Stimulated activated CD4-positive, alpha-beta T cell treated with anti-CD3 and anti-CD28 coated beads, TNF-alpha, amount 100 ng/mL, for 48 hours (primary cell): ENCODE measurements around the gene AKAP8L.

Experiments used
- DNase-seq, 3 donors: peaks; one replicate each; pipeline ENCODE4 v3.0.0-alpha.2; 2020; ENCODE audit warnings: low read depth in 3 of 3

The AKAP8L gene

DNA sequence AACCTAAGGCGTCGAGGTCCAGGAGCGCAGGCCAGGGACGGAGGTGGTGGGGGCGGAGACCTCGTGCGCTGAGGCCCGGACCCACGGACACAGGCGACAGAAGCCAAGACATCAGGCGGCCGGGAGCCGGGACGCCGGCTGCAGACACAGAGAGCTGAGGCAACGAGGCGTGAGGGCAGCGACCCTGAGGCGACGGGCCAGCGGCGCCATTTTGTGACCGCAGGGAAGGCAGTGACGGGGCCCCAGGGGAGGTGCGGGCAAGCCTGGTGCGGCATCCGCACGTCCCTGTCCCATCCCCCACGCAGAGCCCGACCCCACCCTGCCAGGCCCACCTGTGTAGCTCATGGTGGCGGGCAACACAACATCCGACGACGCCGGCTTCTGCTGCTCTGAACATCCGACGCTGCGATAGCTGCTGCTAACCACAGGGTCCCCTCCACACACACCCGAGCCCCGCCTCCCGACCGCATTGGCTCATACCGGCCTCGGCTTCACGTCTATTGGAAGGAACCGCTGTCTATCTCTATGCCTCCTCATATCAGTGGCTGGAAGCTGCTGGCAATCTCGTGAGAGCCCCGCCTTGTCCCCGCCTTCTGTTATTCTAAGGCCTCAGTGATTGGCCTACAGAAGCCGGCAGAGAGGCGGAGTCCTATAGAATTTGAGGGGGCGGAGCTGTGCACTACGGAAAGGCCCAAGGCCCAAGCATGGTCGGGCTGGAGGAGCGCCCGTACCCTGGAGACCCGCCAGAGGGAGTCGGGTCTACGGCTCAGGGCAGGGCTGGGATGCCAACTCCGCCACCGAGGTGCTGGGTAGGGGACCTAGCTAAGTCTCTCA is at the start of gene AKAP8L:
TSS of gene AKAP8L (minus strand) at position 410 of the 834 bp plus-strand sequence. CDS start at position 345, 65 bp downstream.
- peak; percentile 91 to 99 (median 99) for DNase-seq

DNA sequence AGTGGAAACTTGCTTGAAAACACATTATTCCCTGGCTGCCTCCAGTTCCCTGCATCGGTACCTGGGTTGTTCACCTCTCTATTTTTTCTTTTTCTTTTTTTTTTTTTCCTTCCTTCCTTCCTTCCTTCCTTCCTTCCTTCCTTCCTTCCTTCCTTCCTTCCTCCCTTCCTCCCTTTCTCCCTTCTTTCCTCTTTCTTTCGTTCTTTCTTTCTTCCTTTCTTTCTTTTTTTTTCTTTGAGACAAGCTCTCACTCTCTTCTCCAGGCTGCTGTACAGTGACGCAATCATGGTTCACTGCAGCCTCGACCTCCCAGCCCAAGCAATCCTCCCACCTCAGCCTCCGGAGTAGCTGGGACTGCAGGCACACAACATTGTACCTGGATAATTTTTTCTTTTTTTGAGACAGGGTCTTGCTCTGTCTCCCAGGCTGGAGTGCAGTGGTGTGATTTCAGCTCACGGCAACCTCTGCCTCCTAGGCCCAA is 49.0 kb upstream of the AKAP8L start:
- no peak for DNase-seq

DNA sequence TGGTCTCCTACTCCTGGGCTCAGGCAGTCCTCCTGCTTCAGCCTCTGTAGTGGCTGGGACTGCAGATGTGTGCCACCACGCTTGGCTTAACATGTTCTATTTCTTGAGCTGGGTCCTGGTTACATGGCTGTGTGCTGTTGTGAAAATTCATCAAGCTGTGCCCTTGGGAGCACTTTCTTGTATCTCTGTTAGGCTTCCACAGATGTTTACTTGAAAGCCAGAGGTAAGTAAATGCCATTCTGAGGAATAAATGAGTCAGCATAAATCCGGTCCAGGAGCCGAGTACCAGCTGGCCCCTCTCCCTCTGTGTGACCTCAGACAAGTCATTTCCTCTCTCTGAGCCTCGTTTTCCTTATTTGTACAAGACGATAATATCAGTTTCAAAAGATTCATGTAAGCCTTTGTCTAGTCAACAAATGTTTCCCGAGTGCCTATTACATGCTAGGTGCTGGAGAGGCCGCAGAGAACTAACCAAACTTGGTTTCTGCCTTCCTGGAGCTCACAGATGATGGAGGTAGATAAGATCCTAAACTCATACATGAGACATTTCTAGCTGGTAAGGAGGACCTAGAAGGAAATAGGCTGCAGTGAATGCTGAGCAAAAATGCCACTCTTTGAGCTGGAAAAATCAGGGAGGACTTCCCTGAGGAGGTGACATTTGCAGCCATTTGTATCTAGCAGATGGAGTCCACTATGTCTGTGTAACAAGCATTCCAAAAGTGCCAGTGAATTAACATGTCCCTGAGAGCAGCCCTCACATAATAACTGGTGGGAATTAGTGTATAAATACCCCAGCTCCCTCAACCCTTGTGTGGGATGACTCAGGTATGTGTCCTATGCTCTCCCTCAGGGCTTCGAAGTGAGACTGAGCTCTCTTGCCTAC is 48.3 kb upstream of the AKAP8L start:
- peak; percentile 29 to 70 (median 51) for DNase-seq

GRCh38 chr19:15464394-15465385 is 45.9 kb upstream of the AKAP8L start, which contains the start of gene RASAL3:
Gene RASAL3 (minus strand): TSS chr19:15464544. CDS start chr19:15464358, 186 bp downstream.
- peak; percentile 29 to 59 (median 33) for DNase-seq

DNA sequence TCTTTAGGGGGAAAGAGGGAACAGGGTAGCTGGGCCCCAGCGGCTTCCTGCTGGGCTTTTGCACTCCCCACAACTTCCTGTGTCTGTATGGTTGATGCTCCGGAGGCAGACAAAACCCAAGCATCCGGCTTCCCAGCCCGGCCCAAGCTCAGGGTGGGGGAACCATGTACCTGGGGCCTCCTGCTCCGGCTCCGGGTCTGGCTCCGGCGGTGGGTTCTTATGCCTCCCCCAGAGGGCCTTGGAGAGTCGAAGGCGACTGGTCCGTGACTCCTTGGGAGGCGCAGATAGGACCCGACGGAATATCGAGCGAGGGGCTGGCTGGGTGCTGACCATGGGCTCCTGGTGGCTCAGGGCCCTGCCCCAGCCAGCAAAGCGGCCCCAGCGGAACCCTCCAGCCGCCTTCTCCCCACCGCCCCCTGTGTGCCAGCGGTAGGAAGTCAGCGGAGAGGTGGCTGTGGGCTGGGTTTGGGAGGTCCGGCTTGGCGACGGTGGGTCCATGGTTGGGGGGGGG is 45.1 kb upstream of the AKAP8L start:
- DNase-seq = peak; percentile 55 to 61 (median 59)

GRCh38 chr19:15461694-15462093 is 42.9 kb upstream of the AKAP8L start:
- DNase-seq = no peak

DNA sequence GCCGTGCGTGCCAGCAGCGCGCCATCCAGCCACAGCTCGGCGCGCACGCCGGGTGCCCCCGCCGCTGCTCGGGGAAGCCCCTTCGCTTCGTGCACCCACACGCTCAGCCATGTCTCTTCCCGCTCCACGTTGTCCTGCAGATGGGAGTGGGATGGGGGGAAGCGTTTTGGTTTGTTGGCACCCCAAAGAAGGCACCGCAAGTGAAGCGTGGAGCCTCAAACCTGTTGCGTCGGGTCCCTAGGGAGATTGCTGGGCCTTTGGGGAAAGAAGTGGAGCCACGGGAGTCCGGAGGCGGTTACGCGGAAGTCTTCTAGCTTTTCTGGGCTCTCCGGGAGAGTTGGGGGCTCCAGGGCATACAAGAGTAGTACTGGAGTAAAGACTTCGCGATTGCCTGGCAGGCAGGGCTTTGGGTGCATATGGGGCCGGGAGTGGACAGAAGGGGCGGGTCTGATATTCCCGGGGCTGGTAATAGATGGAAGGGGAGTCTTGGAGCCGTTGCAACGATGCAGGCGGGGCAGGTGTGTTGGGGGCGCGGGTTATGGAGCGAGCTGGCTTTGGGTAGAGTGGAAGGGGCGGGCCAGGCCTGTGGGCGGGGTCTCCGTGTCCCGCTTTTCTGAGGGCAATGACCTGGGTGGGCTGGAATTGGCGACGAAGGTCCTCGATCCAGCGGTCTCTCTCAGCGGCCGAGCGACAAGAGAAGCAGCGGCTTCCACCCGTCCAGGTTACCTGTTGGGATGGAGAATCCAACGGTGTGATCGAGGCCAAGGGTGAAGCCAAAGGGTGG is 39.1 kb upstream of the AKAP8L start:
- DNase-seq = no peak

GRCh38 chr19:15456871-15457700 is 38.3 kb upstream of the AKAP8L start:
- DNase-seq = no peak

DNA sequence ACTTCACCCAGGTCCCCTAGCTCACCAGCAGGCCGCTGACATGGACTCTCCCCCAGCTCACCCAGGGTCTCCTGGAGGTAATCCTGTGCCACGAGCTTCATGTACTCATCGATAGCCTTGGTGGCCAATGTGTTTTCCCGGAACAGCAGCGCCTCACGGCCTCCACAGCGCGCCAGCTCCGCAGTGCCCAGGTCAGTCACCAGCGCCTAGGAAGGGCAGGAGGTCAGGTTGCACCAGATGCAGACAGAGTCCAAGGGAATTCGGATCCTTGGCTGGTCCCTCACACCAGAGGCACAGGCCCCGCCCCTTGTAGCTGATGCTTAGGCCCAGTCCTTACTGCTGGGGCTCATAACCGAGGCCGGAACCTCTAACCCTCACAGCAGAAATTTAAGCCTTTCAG is 37.7 kb upstream of the AKAP8L start:
- no peak for DNase-seq

DNA sequence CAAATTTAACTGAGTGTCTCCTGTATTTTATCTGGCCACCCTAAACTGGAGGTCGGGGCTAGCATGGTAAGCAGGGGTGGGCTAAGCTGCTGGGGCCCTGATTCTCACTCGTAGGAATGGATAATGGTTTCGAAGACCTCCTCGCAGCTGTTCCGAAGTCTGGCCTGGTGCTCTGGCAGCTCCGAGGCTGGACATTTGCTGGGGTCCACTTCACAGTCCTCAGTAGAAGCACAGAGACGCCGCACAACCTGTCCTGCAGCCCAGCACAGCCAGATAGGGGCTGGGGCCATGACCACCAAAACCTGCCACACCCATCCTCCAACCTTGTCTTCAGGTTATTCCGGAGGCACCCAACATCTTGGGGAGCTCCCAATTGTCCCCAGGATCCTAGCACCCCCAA is 37.2 kb upstream of the AKAP8L start:
- no peak for DNase-seq

GRCh38 chr19:15453906-15454860 is 35.4 kb upstream of the AKAP8L start:
- no peak for DNase-seq

GRCh38 chr19:15453091-15453578 is 34.3 kb upstream of the AKAP8L start:
- no peak for DNase-seq

DNA sequence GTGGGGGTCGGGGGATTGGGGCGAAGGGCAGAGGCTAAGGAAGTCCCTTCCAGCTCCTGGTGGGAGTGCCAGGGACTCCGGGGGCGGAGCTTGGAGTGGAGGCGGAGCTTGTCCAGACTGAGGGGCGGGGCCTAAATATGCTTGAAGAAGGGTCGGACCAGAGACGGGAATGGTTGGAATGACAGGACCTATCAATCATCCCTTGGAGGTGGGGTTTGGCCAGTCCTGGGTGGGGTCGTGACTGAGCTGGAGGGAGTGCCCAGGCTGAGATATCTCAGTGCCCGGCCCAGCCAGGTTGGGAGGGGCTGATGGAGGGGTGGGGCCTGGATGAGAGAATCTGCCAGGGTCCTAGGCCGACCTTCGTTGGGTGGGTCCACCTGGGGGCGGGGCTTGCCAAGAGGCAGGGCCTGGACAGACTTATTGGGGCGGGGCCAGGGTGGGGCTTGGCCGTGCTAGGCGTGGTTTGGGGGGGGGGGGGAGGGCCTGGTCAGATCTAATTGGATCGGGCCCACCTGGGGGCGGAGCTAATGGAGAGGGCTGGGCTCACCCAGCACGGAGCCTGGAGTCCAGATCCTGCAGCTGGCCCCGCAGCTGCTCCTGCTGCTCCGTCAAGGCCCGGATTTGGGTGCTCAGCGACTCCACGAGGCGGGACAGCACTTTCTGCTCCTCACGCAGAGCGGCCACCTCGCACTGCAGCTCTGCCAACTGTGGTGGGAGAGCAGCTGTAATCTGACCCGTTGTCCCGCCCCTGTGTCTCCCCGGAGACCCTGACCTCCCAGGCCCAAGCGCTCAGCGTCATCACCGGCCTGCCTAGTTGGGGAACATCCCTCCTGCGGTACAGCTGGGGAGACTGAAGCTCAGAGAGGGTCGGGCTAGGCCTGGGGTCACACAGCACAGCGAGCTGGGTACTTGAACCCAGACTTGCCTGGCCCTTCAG is 33.6 kb upstream of the AKAP8L start:
- no peak for DNase-seq

DNA sequence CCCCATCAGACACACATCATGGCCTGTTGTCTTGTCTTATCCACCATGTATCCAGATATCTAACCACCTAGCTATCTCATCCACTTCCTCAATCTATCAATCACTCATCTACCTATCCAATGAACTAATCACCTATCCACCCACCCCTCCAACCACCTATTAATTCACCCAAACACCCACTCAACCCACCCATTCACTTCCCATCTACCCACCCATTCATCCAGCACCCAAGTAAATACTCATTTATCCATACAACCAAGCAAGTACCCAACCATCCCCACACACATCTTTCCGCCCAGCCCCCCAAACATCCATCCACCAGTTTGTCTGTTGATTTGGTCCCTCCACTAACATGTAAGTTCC is 31.7 kb upstream of the AKAP8L start:
- DNase-seq = no peak

DNA sequence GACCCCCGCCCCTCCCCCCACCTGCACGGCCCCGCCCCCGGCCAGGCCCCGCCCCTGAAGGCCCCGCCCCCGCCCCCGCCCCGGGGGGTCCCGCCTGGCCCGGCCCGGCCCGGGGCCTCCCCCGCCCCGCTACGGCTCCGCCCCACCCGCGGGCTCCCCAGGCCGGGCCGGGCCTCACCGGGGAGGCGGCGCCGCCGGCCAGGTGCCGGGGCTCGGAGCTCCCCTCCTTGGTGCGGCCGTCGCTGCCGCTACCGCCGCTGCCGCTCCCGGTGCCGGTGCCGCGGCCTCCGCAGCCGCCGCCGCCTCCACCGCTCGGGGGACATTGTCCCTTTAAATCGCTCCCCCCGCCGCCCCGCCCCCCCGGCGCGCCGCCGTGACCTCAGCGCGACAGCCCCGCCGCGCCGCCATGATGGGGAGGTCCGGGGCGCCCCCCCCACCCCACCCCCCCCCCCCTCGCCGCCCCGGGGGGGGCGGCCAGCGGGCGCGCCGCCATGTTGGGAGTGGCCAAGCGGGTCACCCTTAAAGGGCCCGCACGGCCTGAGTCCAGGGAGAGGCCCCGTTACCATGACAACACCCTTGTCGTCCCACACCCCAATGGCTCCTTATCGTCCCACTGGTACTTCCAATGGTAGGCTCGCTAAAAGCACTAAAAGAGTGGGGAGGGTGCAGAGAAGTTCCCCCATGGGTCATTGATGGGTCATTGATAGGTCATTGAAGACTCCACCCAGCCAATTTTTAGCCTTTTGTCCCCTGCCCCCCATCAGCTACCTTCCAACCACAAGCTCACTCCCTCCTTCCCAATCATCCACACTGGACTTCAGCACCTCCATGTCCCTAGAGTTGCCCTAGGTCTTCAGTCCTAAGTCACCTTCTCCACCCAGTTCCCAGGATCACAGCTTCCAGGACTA is 31.1 kb upstream of the AKAP8L start, which contains the start of gene WIZ:
TSS of gene WIZ (minus strand) at position 337 of the 908 bp plus-strand sequence. CDS start 1,649 bp downstream, outside the sequence.
- DNase-seq = peak; percentile 63 to 77 (median 67)
